Astrocyte (in vitro differentiated cells and primary cell): ENCODE measurements around the gene PI4KA. TPM values are rescaled to one million over a fixed set of nuclear protein-coding genes. Genes with fewer than 3 reads are reported as not detected.

Source experiments
- DNase-seq: peaks from one replicate; pipeline ENCODE4 v3.0.0-alpha.2; 2010; ENCODE audit warnings: low read depth
- FAIRE-seq: peaks from 2 replicates; lab custom pipeline; 2011; peaks lifted over from hg19 to GRCh38; lab: Jason Lieb, UNC
- H2AFZ ChIP-seq: 2 replicates; pipeline ENCODE4 v1.6.0; 2012; ENCODE audit warnings: low read depth, low read length, inconsistent platforms
- H3K27ac ChIP-seq: 2 replicates; pipeline ENCODE4 v1.5.1; 2011; ENCODE audit warnings: low read depth, low read length, inconsistent platforms
- H3K27me3 ChIP-seq: 2 replicates; pipeline ENCODE4 v1.6.0; 2011; ENCODE audit warnings: low read length, inconsistent platforms; ENCODE audit not compliant: insufficient read depth
- H3K36me3 ChIP-seq: 2 replicates; pipeline ENCODE4 v1.5.1; 2011; ENCODE audit warnings: low read length, inconsistent platforms; ENCODE audit not compliant: insufficient read depth
- H3K4me1 ChIP-seq: 2 replicates; pipeline ENCODE4 v1.5.1; 2011; ENCODE audit warnings: low read length, inconsistent platforms; ENCODE audit not compliant: insufficient read depth
- H3K4me2 ChIP-seq: 2 replicates; pipeline ENCODE4 v1.6.0; 2012; ENCODE audit warnings: low read length, inconsistent platforms
- H3K4me3 ChIP-seq: 2 replicates; pipeline ENCODE4 v1.5.1; 2011; ENCODE audit warnings: low read depth, mild to moderate bottlenecking, low read length, inconsistent platforms; ENCODE audit not compliant: insufficient read depth
- H3K79me2 ChIP-seq: 2 replicates; pipeline ENCODE4 v1.6.0; 2012; ENCODE audit warnings: mild to moderate bottlenecking, low read length, inconsistent platforms; ENCODE audit not compliant: insufficient read depth
- H3K9ac ChIP-seq: 2 replicates; pipeline ENCODE4 v1.6.0; 2012; ENCODE audit warnings: mild to moderate bottlenecking, low read length, inconsistent platforms
- H3K9me3 ChIP-seq: 2 replicates; pipeline ENCODE4 v1.5.1; 2012; ENCODE audit warnings: low read depth, mild to moderate bottlenecking, low read length, inconsistent platforms; ENCODE audit not compliant: insufficient read depth
- H4K20me1 ChIP-seq: 2 replicates; pipeline ENCODE4 v1.6.0; 2012; ENCODE audit warnings: low read length, inconsistent platforms; ENCODE audit not compliant: insufficient read depth
- H3K27ac Mint-ChIP-seq: one replicate; pipeline ENCODE4 v1.8.0; 2021; ENCODE audit warnings: mild to moderate bottlenecking, mixed read lengths; ENCODE audit not compliant: unreplicated experiment
- H3K27me3 Mint-ChIP-seq: one replicate; pipeline ENCODE4 v1.8.0; 2021; ENCODE audit warnings: low read depth, mixed read lengths; ENCODE audit not compliant: unreplicated experiment
- H3K36me3 Mint-ChIP-seq: one replicate; pipeline ENCODE4 v1.8.0; 2021; ENCODE audit warnings: low read depth, mixed read lengths; ENCODE audit not compliant: unreplicated experiment
- H3K4me1 Mint-ChIP-seq: one replicate; pipeline ENCODE4 v1.8.0; 2021; ENCODE audit warnings: low read depth, mixed read lengths; ENCODE audit not compliant: unreplicated experiment
- H3K4me3 Mint-ChIP-seq: one replicate; pipeline ENCODE4 v1.8.0; 2021; ENCODE audit warnings: mild to moderate bottlenecking, moderate library complexity, mixed read lengths; ENCODE audit not compliant: unreplicated experiment
- H3K9me3 Mint-ChIP-seq: one replicate; pipeline ENCODE4 v1.8.0; 2021; ENCODE audit warnings: mild to moderate bottlenecking, mixed read lengths; ENCODE audit not compliant: unreplicated experiment
- EZH2 ChIP-seq: IDR thresholded peaks from 2 replicates; pipeline ENCODE4 v1.6.1; 2012; ENCODE audit warnings: mild to moderate bottlenecking, low read length, inconsistent platforms; ENCODE audit not compliant: insufficient read depth
- total RNA-seq: library from RNA; stranded (reverse); gene quantifications from 2 replicates; pipeline ENCODE4 v1.2.1, GENCODE V29; 2021
- TF ChIP-seq, protein P1 (sequence below): IDR thresholded peaks from 2 replicates; pipeline ENCODE4 v1.5.1; 2011; ENCODE audit warnings: low read depth, mild to moderate bottlenecking, inconsistent platforms, low read length, moderate library complexity; ENCODE audit not compliant: insufficient read depth

PI4KA gene
- total RNA-seq, 1 donor from 2014 or later = 35.9 TPM

DNA sequence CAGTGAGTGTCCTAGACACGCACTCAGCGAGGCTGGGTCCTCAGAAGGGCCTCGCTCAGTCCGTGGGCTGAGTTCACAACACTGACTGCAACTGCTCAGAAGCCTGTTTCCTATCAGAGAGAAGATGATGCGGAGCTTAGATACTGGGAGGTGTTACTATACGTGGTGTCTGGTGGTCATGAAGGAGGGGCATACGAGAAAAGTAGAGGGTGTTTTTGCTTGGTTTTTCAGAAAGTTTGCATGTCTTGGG is 94.2 kb downstream of the PI4KA start:
- Histone ChIP-seq H3K4me3 (no peak overlapping the region), H3K27me3 (no peaks in the 10 kb centered on the region), H3K36me3 (peaks cover 22% of the 10 kb centered on the region), H3K27ac (no peak overlapping the region), H3K79me2 (no peaks in the 10 kb centered on the region), H3K4me2 (no peak overlapping the region), H3K9me3 (no peaks in the 10 kb centered on the region), H3K4me1 (peaks cover 4% of the 10 kb centered on the region), H2AFZ (no peak overlapping the region), H4K20me1 (no peaks in the 10 kb centered on the region), H3K9ac (no peak overlapping the region)
- Mint-ChIP-seq H3K4me3 (no peak overlapping the region), H3K9me3 (peaks cover 2% of the 10 kb centered on the region), H3K27me3 (no peaks in the 10 kb centered on the region), H3K27ac (no peak overlapping the region), H3K36me3 (peaks cover 24% of the 10 kb centered on the region), H3K4me1 (peaks cover 10% of the 10 kb centered on the region)
- DNase-seq = no peak
- TF ChIP-seq EZH2 = no peak
- TF ChIP-seq, protein P1, sequence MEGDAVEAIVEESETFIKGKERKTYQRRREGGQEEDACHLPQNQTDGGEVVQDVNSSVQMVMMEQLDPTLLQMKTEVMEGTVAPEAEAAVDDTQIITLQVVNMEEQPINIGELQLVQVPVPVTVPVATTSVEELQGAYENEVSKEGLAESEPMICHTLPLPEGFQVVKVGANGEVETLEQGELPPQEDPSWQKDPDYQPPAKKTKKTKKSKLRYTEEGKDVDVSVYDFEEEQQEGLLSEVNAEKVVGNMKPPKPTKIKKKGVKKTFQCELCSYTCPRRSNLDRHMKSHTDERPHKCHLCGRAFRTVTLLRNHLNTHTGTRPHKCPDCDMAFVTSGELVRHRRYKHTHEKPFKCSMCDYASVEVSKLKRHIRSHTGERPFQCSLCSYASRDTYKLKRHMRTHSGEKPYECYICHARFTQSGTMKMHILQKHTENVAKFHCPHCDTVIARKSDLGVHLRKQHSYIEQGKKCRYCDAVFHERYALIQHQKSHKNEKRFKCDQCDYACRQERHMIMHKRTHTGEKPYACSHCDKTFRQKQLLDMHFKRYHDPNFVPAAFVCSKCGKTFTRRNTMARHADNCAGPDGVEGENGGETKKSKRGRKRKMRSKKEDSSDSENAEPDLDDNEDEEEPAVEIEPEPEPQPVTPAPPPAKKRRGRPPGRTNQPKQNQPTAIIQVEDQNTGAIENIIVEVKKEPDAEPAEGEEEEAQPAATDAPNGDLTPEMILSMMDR = no peak
- FAIRE-seq = no peak

DNA sequence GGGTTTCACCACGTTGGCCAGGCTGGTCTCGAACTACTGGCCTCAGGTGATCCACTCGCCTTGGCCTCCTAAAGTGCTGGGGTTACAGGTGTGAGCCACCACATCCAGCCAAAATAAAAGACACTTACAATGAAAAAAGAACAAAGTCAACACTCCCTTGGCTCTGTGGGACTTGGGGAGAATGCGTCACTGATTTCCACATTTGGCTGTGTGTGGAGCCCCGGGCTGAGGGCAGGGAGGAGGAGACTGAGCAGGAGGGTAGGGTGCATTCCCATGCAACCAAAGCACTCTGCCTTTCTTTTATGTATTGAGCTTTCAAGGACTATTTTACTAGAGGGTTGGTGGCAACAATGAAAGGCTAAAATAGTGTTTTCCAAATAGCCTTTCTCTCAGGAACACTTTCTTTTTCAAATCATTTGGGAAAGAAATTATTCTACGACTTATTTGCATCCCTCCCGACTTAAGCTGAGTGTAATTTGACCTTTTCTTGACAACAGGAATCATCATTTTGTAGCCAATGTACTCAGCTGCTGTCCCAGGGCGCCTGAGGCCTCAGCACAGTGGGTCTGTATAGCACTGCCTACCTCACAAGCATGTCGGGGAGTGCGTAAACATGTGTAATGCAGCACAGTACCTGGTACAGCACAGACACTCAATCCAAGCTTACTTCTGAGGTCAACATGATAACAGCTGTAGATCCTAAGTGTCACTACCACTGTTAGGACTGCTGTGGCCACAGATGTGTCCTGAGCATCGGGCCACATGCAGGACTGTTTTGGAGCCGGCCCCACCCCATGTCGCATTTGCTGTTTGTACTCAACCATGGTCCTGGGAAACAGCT is 94.8 kb downstream of the PI4KA start:
- Mint-ChIP-seq H3K27me3 (no peaks in the 10 kb centered on the region), H3K9me3 (peaks cover 2% of the 10 kb centered on the region), H3K4me3 (no peak overlapping the region), H3K36me3 (peaks cover 20% of the 10 kb centered on the region), H3K4me1 (peaks cover 10% of the 10 kb centered on the region), H3K27ac (no peak overlapping the region)
- Histone ChIP-seq H4K20me1 (no peaks in the 10 kb centered on the region), H3K79me2 (no peaks in the 10 kb centered on the region), H3K9ac (no peak overlapping the region), H3K9me3 (no peaks in the 10 kb centered on the region), H3K27me3 (no peaks in the 10 kb centered on the region), H3K4me3 (no peak overlapping the region), H2AFZ (no peak overlapping the region), H3K36me3 (peaks cover 20% of the 10 kb centered on the region), H3K4me2 (no peak overlapping the region), H3K4me1 (peaks cover 4% of the 10 kb centered on the region), H3K27ac (no peak overlapping the region)
- FAIRE-seq (no peak), DNase-seq (no peak)
- TF ChIP-seq, protein P1 = no peak
- no peak for TF ChIP-seq EZH2

DNA sequence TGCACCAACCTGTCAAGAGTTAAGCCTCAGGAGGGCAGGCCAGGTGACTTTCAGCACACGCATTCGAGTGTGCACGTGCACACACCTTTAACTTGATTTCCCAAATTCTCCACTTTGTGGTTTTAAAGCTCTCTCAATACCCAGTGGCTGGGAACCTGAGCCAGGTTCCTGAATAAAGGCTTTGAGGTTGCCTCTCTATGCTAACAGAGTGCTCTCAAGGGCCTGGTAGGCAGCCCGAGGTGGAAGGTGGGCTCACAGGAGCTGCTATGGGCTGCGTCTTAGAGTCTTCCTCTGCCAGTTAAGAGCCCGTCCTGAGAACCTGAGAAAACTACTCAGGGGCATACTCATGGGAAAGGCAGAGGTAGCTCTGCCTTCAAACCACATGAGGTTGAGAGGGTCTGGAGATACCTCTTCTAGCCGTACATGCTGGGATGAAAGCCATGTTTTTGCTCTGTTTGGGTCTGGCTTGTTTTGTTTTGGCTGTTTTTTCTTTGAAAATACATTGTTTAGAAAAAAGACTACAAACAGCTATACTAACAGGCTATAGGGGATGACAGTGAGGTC is 96.3 kb downstream of the PI4KA start:
- peaks cover 19% of the 10 kb centered on the region for H3K36me3 ChIP-seq
- no peak overlapping the region for H3K4me2 ChIP-seq
- Mint-ChIP-seq H3K27me3 (no peaks in the 10 kb centered on the region), H3K27ac (no peak overlapping the region), H3K9me3 (no peaks in the 10 kb centered on the region), H3K36me3 (peaks cover 20% of the 10 kb centered on the region), H3K4me1 (peaks cover 10% of the 10 kb centered on the region), H3K4me3 (no peak overlapping the region)
- no peak overlapping the region for H3K4me3 ChIP-seq
- H3K9me3 ChIP-seq = no peaks in the 10 kb centered on the region
- no peak overlapping the region for H2AFZ ChIP-seq
- DNase-seq (no peak), FAIRE-seq (no peak)
- H3K4me1 ChIP-seq = peaks cover 4% of the 10 kb centered on the region
- TF ChIP-seq, protein P1 = no peak
- TF ChIP-seq EZH2 = no peak
- H3K79me2 ChIP-seq = no peaks in the 10 kb centered on the region
- no peak overlapping the region for H3K9ac ChIP-seq
- H4K20me1 ChIP-seq = no peaks in the 10 kb centered on the region
- H3K27ac ChIP-seq = no peak overlapping the region
- no peaks in the 10 kb centered on the region for H3K27me3 ChIP-seq
